GM23338 (cell line): Measurements from ENCODE around the gene MRPL23. TPM values are rescaled to one million over a fixed set of nuclear protein-coding genes. Genes with fewer than 3 reads are reported as not detected.
A peak's percentile ranks its signal among the peaks of the same experiment; 100 is the strongest.

Experiments used
- ATAC-seq: fragments of 200-7000 bp; cut with Tn5 transposase; 3 replicates; pipeline ENCODE4 v1.9.1; 2020
- DNase-seq: peaks from one replicate; pipeline ENCODE4 v3.0.0-alpha.2; 2015; ENCODE audit warnings: low spot score
- H2AFZ ChIP-seq: fragments of 200-600 bp; sonication (generic); 2 replicates; pipeline ENCODE4 v1.8.0; 2016; ENCODE audit warnings: antibody characterized with exemption, mild to moderate bottlenecking, moderate library complexity
- H3F3A ChIP-seq: fragments of 200-600 bp; sonication (generic); replicated peaks from 2 replicates; pipeline ENCODE4 v1.8.0; 2017; ENCODE audit warnings: antibody characterized with exemption, mixed run types, low read depth
- H3K27ac ChIP-seq: fragments of 200-600 bp; sonication (generic); 2 replicates; pipeline ENCODE4 v1.6.1; 2016; ENCODE audit warnings: low read depth
- H3K27me3 ChIP-seq: fragments of 200-600 bp; sonication (generic); 2 replicates; pipeline ENCODE4 v1.8.0; 2016; ENCODE audit warnings: mild to moderate bottlenecking, mixed run types, moderate library complexity; ENCODE audit not compliant: insufficient read depth
- H3K36me3 ChIP-seq: fragments of 200-600 bp; sonication (generic); 2 replicates; pipeline ENCODE4 v1.8.0; 2016; ENCODE audit warnings: mild to moderate bottlenecking; ENCODE audit not compliant: insufficient read depth
- H3K4me1 ChIP-seq: fragments of 200-600 bp; sonication (generic); 2 replicates; pipeline ENCODE4 v1.8.0; 2016; ENCODE audit warnings: mild to moderate bottlenecking, moderate library complexity; ENCODE audit not compliant: insufficient read depth
- H3K4me2 ChIP-seq: fragments of 200-600 bp; sonication (generic); 2 replicates; pipeline ENCODE4 v1.7.1; 2017; ENCODE audit warnings: mixed run types
- H3K4me3 ChIP-seq: fragments of 200-600 bp; sonication (generic); 2 replicates; pipeline ENCODE4 v1.6.1; 2016; ENCODE audit warnings: mixed run types
- H3K79me2 ChIP-seq: fragments of 200-600 bp; sonication (generic); replicated peaks from 2 replicates; pipeline ENCODE4 v1.8.0; 2017; ENCODE audit warnings: mild to moderate bottlenecking; ENCODE audit not compliant: insufficient read depth
- H3K9me2 ChIP-seq: fragments of 200-600 bp; sonication (generic); 2 replicates; pipeline ENCODE4 v1.8.0; 2017; ENCODE audit not compliant: insufficient read depth
- H4K20me1 ChIP-seq: fragments of 200-600 bp; sonication (generic); replicated peaks from 2 replicates; pipeline ENCODE4 v1.8.0; 2017; ENCODE audit warnings: mild to moderate bottlenecking; ENCODE audit not compliant: insufficient read depth
- H3K27ac Mint-ChIP-seq: 2 replicates; pipeline ENCODE4 v1.8.0; 2020; ENCODE audit warnings: inconsistent platforms, mild to moderate bottlenecking, moderate library complexity, mixed read lengths
- H3K27me3 Mint-ChIP-seq: 3 replicates; pipeline ENCODE4 v1.8.0; 2022; ENCODE audit warnings: low read depth, mild to moderate bottlenecking, moderate library complexity, mixed read lengths, inconsistent platforms; ENCODE audit not compliant: insufficient read depth, poor library complexity
- H3K36me3 Mint-ChIP-seq: 3 replicates; pipeline ENCODE4 v1.8.0; 2021; ENCODE audit warnings: low read depth, mild to moderate bottlenecking, inconsistent platforms, moderate library complexity, mixed read lengths
- H3K4me1 Mint-ChIP-seq: 3 replicates; pipeline ENCODE4 v1.8.0; 2020; ENCODE audit warnings: mild to moderate bottlenecking, inconsistent platforms, mixed read lengths
- H3K4me3 Mint-ChIP-seq: 3 replicates; pipeline ENCODE4 v1.8.0; 2021; ENCODE audit warnings: moderate library complexity, mild to moderate bottlenecking, inconsistent platforms, mixed read lengths
- H3K9me3 Mint-ChIP-seq: 3 replicates; pipeline ENCODE4 v1.8.0; 2020; ENCODE audit warnings: moderate library complexity, mild to moderate bottlenecking, inconsistent platforms, mixed read lengths
- CREB1 ChIP-seq: fragments of 250-450 bp; sonication (Bioruptor Pico); IDR thresholded peaks from 2 replicates; pipeline ENCODE4 v1.5.0; 2020; ENCODE audit warnings: low read depth, mild to moderate bottlenecking, moderate library complexity
- CTCF ChIP-seq, 2 experiments: fragments of 200-600 bp in 1 of 2; sonication (generic) in 1 of 2; conservative IDR thresholded peaks; 2 replicates each; pipeline versions ENCODE4 v1.5.1 to v1.6.1; 2016 to 2017; ENCODE audit warnings: antibody characterized with exemption in 2 of 2, low read depth in 2 of 2, mild to moderate bottlenecking in 2 of 2, moderate library complexity in 1 of 2
- ETS1 ChIP-seq: IDR thresholded peaks from 2 replicates; pipeline ENCODE4 v1.6.1; 2016; ENCODE audit warnings: antibody characterized with exemption
- EZH2 ChIP-seq: fragments of 200-600 bp; sonication (generic); IDR thresholded peaks from one replicate; pipeline ENCODE4 v1.8.0; 2017; ENCODE audit warnings: antibody characterized with exemption, mild to moderate bottlenecking, low read depth; ENCODE audit not compliant: unreplicated experiment
- EZH2phosphoT487 ChIP-seq: fragments of 200-600 bp; sonication (generic); IDR thresholded peaks from one replicate; pipeline ENCODE4 v1.8.1; 2018; ENCODE audit warnings: antibody characterized with exemption; ENCODE audit not compliant: unreplicated experiment
- JUNB ChIP-seq: IDR thresholded peaks from one replicate; pipeline ENCODE4 v1.6.1; 2016; ENCODE audit warnings: antibody characterized with exemption; ENCODE audit not compliant: unreplicated experiment
- NANOG ChIP-seq: IDR thresholded peaks from 2 replicates; pipeline ENCODE4 v1.6.1; 2016; ENCODE audit warnings: antibody characterized with exemption, borderline replicate concordance
- POLR2AphosphoS5 ChIP-seq: IDR thresholded peaks from 2 replicates; pipeline ENCODE4 v1.6.1; 2016; ENCODE audit warnings: antibody characterized with exemption, low read depth
- REST ChIP-seq: IDR thresholded peaks from one replicate; pipeline ENCODE4 v1.6.1; 2018; ENCODE audit warnings: antibody characterized with exemption; ENCODE audit not compliant: unreplicated experiment
- STAT1 ChIP-seq: IDR thresholded peaks from one replicate; pipeline ENCODE4 v1.6.1; 2016; ENCODE audit warnings: antibody characterized with exemption; ENCODE audit not compliant: unreplicated experiment
- ZNF114 ChIP-seq: fragments of 250-450 bp; sonication (Bioruptor Pico); IDR thresholded peaks from 2 replicates; pipeline ENCODE4 v1.5.0; 2020; ENCODE audit warnings: mild to moderate bottlenecking, moderate library complexity
- ZNF331 ChIP-seq: fragments of 250-450 bp; sonication (Bioruptor Pico); IDR thresholded peaks from 2 replicates; pipeline ENCODE4 v1.5.0; 2020; ENCODE audit warnings: low read depth, mild to moderate bottlenecking, moderate library complexity
- ZNF462 ChIP-seq: fragments of 250-450 bp; sonication (Bioruptor Pico); IDR thresholded peaks from 2 replicates; pipeline ENCODE4 v1.5.0; 2020; ENCODE audit warnings: mild to moderate bottlenecking, moderate library complexity
- polyA plus RNA-seq: library from polyadenylated mRNA; unstranded; fragments of >200 nt; fragmentation: Nextera tagmentation; extraction: Ambion mirVana; gene quantifications from 2 replicates; pipeline ENCODE4 v1.2.1, GENCODE V29; 2016
- total RNA-seq: library from RNA; depleted of rRNA; stranded (reverse); fragments of >200 nt; shearing (Covaris generic); gene quantifications from 2 replicates; pipeline ENCODE4 v1.2.3, GENCODE V29; 2014

Gene MRPL23
- total and polyA plus RNA-seq, 2 experiments from 2014 or later, result 84.7 to 91.5 TPM

GRCh38 chr11:1908618-1909017 is 38.5 kb upstream of the MRPL23 start:
- H3K27me3 ChIP-seq, result no peaks in the 10 kb centered on the region
- no peaks in the 10 kb centered on the region for H3F3A ChIP-seq
- H4K20me1 ChIP-seq, result no peaks in the 10 kb centered on the region
- H3K4me1 ChIP-seq, result peaks cover 27% of the 10 kb centered on the region; the same call in 1 of the 2 replicates
- ATAC-seq (no peak), DNase-seq (peak; percentile 27)
- H3K36me3 ChIP-seq, result no peaks in the 10 kb centered on the region
- H3K9me2 ChIP-seq, result no peaks in the 10 kb centered on the region
- peak overlapping the region; percentile 33 for H3K27ac ChIP-seq
- H3K79me2 ChIP-seq, result no peaks in the 10 kb centered on the region
- Mint-ChIP-seq H3K36me3 (no peaks in the 10 kb centered on the region), H3K9me3 (no peaks in the 10 kb centered on the region), H3K4me3 (no peak overlapping the region), H3K4me1 (peaks cover 19% of the 10 kb centered on the region), H3K27me3 (peaks cover 5% of the 10 kb centered on the region), H3K27ac (no peak overlapping the region)
- no peak overlapping the region for H3K4me3 ChIP-seq
- H2AFZ ChIP-seq, result peak overlapping the region; percentile 38; the same call in 1 of the 2 replicates
- TF ChIP-seq ETS1 (no peak), NANOG (no peak), ZNF462 (no peak), POLR2AphosphoS5 (no peak), STAT1 (no peak), CREB1 (CRISPR knock-in tag) (no peak), ZNF114 (CRISPR knock-in tag) (no peak), EZH2 (no peak), ZNF331 (CRISPR knock-in tag) (no peak), CTCF (conservative IDR thresholded peaks at IDR 0.05; ENCODE audit: low read depth in 2 of 2) (no peak), EZH2phosphoT487 (no peak), REST (no peak), JUNB (no peak)
- peak overlapping the region; percentile 15; the same call in 1 of the 2 replicates for H3K4me2 ChIP-seq
